AG08395 (cell line): ENCODE results near the gene LPIN1.
A peak's percentile ranks its signal among the peaks of the same experiment; 100 is the strongest.
"Not testable (repeated sequence)": the region's sequence is repeated elsewhere in the genome, so short reads cannot be mapped to it uniquely, and the experiment has no call there.

Experiments used
- DNase-seq: peaks from one replicate; pipeline ENCODE4 v3.0.0; 2012; ENCODE audit warnings: mixed read lengths, low spot score

The LPIN1 gene

DNA sequence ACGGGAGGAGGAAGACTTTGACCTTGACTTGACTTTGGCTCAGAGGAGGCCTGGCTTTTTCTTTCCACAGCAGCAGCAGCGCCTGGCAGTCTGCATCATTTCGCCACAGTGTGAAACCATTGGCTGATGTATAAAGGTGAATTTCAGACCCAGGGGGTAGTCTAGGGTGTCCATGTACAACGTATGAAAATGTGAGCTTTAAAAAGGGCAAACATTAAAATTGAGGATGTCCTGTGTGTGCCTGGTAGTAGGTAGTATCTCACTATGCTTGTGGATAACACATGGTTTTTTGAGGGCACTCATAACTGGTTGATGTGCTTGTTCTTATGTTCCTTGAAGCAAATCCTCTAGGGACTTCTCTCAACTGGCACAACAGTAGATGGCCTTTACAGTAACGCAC is 86.1 kb downstream of the LPIN1 start:
- DNase-seq: no peak

- peak; percentile 92 for DNase-seq
Measured at GRCh38 chr2:11833601-11834000, 87.2 kb downstream of the LPIN1 start.

GRCh38 chr2:11835403-11835802 is 89.0 kb downstream of the LPIN1 start:
- DNase-seq: no peak

DNA sequence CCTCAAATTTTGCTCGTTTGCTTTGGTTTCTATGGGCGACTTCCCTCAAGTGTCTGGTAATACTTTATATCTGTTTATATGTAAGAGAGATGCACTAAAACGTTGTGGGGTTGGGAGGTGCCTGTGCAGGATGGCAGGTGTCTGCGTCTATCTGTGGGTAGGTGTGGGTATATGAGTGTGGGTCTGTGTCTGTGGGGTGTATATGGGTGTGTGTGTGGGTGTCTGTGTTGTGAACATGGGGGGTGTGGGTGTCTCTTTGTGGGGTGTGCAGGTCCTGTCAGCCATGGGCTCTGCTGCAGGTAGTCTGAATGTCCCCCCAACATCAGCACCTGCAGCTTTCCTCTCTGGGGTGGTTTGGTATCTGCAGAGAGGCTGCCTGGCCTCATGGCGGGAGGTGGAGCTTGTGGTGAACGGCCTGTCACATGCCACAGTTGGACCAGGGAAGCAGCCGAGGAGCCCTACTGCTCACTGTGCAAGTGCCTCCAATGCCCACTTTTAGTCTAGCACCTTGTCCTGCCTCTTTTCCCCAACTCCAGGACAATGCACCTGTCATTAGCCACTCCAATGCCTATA is 90.3 kb downstream of the LPIN1 start:
- no peak for DNase-seq

GRCh38 chr2:11837875-11838734 is 91.7 kb downstream of the LPIN1 start:
- DNase-seq: no peak

DNA sequence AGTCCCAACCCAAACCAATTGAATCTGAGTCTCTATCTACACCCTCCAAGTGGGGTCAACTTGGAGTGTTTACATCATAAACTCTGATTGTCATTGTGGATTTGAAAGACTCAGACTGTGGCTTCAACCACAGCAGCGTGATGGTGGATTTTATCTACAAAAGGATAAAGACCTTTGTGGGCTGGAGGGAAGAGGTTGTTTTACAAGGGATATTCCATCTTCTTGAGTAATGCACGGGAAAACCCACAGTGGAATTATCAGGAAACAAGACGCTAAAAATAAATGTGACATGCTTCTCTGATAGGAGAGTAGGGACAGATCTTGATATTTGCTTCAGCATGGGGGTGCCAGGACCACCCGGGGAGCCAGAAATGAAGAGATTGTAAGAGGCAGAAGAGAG is 93.5 kb downstream of the LPIN1 start:
- no peak for DNase-seq

DNA sequence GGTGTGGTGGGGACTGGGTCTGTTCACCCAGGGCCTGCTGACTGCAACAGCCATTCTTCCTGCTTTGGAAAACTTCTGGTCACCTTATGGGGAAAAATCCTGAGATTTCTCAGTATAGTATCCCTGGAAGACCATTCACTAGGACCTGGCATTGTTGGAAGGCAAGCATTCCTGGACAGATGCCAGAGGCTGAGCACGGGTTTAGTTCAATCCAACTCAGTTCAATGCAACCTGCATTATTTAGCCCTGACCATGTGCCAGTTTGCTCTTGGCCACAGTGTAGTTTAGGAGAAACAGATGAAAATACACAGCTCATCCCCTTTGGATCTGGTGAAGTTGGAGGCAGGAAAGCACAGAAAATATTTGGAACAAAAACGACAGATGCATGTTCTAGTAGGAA is 95.9 kb downstream of the LPIN1 start:
- DNase-seq: no peak

- not testable (repeated sequence) for DNase-seq
Measured at GRCh38 chr2:11844798-11845197, 98.4 kb downstream of the LPIN1 start.

GRCh38 chr2:11847935-11848334 is 101.5 kb downstream of the LPIN1 start:
- DNase-seq: not testable (repeated sequence)

DNA sequence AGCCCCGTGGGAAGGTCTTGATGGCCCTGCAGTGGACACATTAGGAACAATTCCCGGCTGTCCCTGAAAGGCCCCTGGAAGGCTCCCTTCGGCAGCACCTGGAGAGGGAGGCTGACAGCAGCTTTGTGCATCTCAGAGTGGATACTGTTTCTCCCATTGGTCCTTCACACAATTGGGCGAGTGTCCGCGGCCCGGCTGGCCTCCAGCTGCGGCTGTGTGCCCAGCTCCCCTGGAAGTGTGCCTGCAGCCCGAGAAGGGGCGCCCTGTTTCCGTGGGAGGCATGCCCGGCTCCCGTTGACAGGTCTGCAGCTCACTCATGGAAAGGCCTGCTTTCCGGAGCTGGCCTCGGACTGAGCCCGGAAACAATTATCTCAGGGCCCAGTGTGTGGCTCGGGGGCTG is 103.7 kb downstream of the LPIN1 start:
- DNase-seq: no peak

- no peak for DNase-seq
Measured at GRCh38 chr2:11852526-11853196, 106.2 kb downstream of the LPIN1 start.

DNA sequence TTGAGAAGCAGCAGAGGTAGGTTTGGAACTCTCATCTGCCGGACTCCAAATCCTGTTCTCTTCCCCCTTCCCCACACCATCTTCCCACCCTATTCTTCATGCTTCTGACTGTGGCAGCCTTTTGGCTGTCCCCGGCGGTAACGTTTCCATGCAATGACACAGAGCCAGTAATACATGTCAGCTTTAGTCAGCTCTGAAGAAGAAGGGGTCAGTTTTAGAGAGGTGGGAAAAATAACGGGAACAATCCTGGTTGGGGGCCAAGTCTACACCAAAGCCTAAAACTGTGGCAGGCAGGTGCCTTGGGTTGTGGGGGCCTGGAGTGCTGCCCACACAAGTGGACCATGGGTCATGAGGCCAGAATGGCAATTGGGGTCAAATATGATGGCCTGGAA is 106.8 kb downstream of the LPIN1 start:
- no peak for DNase-seq

- DNase-seq: no peak
Measured at GRCh38 chr2:11855064-11855760, 108.8 kb downstream of the LPIN1 start.

GRCh38 chr2:11856095-11856494 is 109.7 kb downstream of the LPIN1 start:
- DNase-seq: no peak

GRCh38 chr2:11858883-11859282 is 112.5 kb downstream of the LPIN1 start:
- no peak for DNase-seq

GRCh38 chr2:11859975-11860374 is 113.5 kb downstream of the LPIN1 start:
- not testable (repeated sequence) for DNase-seq

DNA sequence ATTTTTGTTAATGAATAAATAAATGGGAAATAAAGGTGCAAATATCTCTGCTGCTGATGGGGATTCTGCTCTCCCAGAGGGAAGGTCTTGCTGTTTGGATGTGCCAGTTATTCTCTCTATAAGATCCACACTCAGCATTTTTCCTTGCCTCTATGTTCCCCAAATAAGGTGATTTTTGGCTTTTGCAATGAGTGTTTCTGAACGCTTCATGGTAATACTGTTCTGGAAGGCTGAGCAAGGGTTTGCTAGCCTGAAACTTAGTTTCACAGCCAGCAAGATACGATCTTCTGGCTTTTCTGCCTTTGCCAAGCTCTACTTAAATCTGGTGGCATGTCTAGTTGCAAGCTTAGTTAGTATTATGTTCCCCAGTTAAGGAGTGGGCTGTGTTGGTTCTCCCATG is 114.6 kb downstream of the LPIN1 start:
- no peak for DNase-seq

GRCh38 chr2:11862049-11862448 is 115.6 kb downstream of the LPIN1 start:
- no peak for DNase-seq

- no peak for DNase-seq
Measured at GRCh38 chr2:11863103-11863502, 116.7 kb downstream of the LPIN1 start.

DNA sequence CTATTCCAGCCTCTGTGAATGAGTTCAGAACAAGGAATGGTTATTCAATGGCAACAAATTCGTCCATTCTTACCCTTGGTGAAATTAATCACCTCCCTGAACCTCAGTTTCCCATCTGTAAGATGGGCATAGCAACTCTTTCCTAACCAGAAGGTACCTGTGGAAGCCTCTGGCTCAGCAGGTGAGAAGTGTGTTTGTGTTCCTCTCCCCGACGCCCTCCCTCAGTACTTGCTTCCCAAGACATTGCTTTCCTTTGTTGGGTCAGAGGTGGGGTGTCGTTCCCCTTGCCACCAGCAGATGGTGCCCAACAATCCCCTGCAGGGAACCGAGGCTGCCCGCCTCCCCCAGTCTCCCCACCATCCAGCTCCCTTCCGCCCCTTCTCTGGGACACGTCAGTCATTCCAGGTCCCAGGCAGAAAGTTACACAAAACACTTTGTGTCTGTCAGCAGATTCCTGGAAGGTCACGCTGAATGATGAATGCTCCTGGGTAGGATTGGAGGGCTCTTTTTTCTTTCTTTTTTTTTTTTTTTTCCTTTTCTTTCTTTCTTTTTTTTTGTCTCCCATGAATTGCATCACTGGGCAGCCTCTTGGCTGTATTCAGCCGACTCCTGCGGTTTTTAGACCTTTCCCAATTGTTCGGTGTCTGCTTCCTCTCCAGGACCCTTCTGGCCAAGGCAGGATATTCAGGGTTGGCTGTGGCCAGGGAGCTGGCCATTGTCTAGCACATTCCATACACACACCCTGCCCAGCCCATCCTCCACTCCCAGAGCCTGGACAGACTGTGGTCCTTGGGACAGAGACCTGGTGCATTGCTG is 117.3 kb downstream of the LPIN1 start:
- peak; percentile 96 for DNase-seq

GRCh38 chr2:11864724-11865123 is 118.3 kb downstream of the LPIN1 start:
- no peak for DNase-seq

- DNase-seq: no peak
Measured at GRCh38 chr2:11865378-11865777, 118.9 kb downstream of the LPIN1 start.
